DMS114 treated with DMSO at 0.1 percent for 48 hours (cell line): ENCODE data around the gene CYLD.

ENCODE experiments used
- DNase-seq: peaks from one replicate; lab custom pipeline; 2025; ENCODE audit not compliant: unreplicated experiment; lab: John Stamatoyannopoulos, UW

CYLD gene

GRCh38 chr16:50841081-50841886, 99.4 kb downstream of the CYLD start:
- DNase-seq = no peak

- no peak for DNase-seq
These were observed 100.2 kb downstream of the CYLD start for GRCh38 chr16:50842013-50842505.

GRCh38 chr16:50842589-50842988, 100.7 kb downstream of the CYLD start:
- DNase-seq = no peak

- DNase-seq = no peak
These were observed 103.0 kb downstream of the CYLD start for GRCh38 chr16:50844840-50845239.

- no peak for DNase-seq
These were observed 103.4 kb downstream of the CYLD start for GRCh38 chr16:50845296-50845695.

GRCh38 chr16:50846511-50846910, 104.6 kb downstream of the CYLD start:
- no peak for DNase-seq

GRCh38 chr16:50847166-50847565, 105.3 kb downstream of the CYLD start:
- DNase-seq = no peak

- DNase-seq = no peak
These were observed 107.0 kb downstream of the CYLD start for GRCh38 chr16:50848755-50849514.
